Neural progenitor cell (in vitro differentiated cells): ENCODE data around the gene DNAJC24.

Experiments
- CTCF ChIP-seq: fragments of 200-600 bp; sonication (generic); IDR thresholded peaks from 2 replicates; pipeline ENCODE4 v1.5.1; 2017; ENCODE audit warnings: antibody characterized with exemption, mild to moderate bottlenecking
- EZH2 ChIP-seq: fragments of 200-600 bp; sonication (generic); IDR thresholded peaks from 2 replicates; pipeline ENCODE4 v1.6.1; 2017; ENCODE audit warnings: antibody characterized with exemption, mild to moderate bottlenecking, moderate library complexity
- EZH2phosphoT487 ChIP-seq: fragments of 200-600 bp; sonication (generic); IDR thresholded peaks from 2 replicates; pipeline ENCODE4 v1.6.1; 2017; ENCODE audit warnings: antibody characterized with exemption

GRCh38 chr11:31351168-31351567, 18.5 kb upstream of the DNAJC24 start:
- TF ChIP-seq CTCF (no peak), EZH2 (no peak), EZH2phosphoT487 (no peak)
